Measurements from ENCODE around the gene SMAP1. TPM values are rescaled to one million over a fixed set of nuclear protein-coding genes. Genes with fewer than 3 reads are reported as not detected.

The SMAP1 gene
- polyA plus RNA-seq, 3 donors, result 12.6 to 22.1 (median 20.3) TPM

GRCh38 chr6:70894001-70894400, 226.3 kb downstream of the SMAP1 start:
- Histone ChIP-seq H3K9me3 (replicated peaks in 1 of 2; ENCODE audit: control insufficient read depth in 1 of 2, insufficient read depth in 1 of 2, low read length in 2 of 2) (no peaks in the 10 kb centered on the region), H3K27ac (ENCODE audit: low read depth in 1 of 2, low read length in 2 of 2) (no peak overlapping the region), H3K4me2 (replicated peaks; ENCODE audit: extremely low read depth, low read length, poor library complexity, severe bottlenecking) (no peak overlapping the region), H3K79me2 (ENCODE audit: insufficient read depth, low read length) (no peaks in the 10 kb centered on the region), H3K4me3 (replicated peaks in 1 of 3; ENCODE audit: low read depth in 2 of 3, low read length in 3 of 3) (no peak overlapping the region), H3K9ac (ENCODE audit: insufficient read depth, low read length, poor library complexity, severe bottlenecking) (no peak overlapping the region), H2AFZ (ENCODE audit: insufficient read depth, low read depth, low read length, poor library complexity, severe bottlenecking) (no peak overlapping the region), H3K27me3 (ENCODE audit: control insufficient read depth in 2 of 2, insufficient read depth in 2 of 2, low read length in 2 of 2) (no peaks in the 10 kb centered on the region), H3K4me1 (ENCODE audit: control insufficient read depth in 1 of 2, insufficient read depth in 2 of 2, low read length in 2 of 2) (no peaks in the 10 kb centered on the region), H4K20me1 (ENCODE audit: insufficient read depth, low read length) (no peaks in the 10 kb centered on the region), H3K36me3 (replicated peaks in 1 of 2; ENCODE audit: control insufficient read depth in 1 of 2, insufficient read depth in 2 of 2, low read length in 2 of 2) (no peaks in the 10 kb centered on the region)
- Mint-ChIP-seq H3K4me3 (no peak overlapping the region), H3K9me3 (peaks cover 0 to 4% (median 0%) of the 10 kb centered on the region in 7 donors), H3K27ac (no peak overlapping the region), H3K27me3 (ENCODE audit: low read depth in 3 of 3) (peaks cover 2 to 3% (median 3%) of the 10 kb centered on the region in 3 donors), H3K4me1 (no peaks in the 10 kb centered on the region), H3K36me3 (no peaks in the 10 kb centered on the region)
- TF ChIP-seq CTCF (IDR thresholded peaks at IDR 0.05), result no peak
- intact Hi-C loops (cut with micrococcal nuclease), result no loop called here
- DNase-seq, result no peak
- 89% methylated on average over 11 of the region's 12 CpGs for WGBS (ENCODE audit: insufficient coverage)

GRCh38 chr6:70900047-70900446, 232.4 kb downstream of the SMAP1 start:
- no peaks in the 10 kb centered on the region for H3K4me1 ChIP-seq (ENCODE audit: control insufficient read depth in 1 of 2, insufficient read depth in 2 of 2, low read length in 2 of 2)
- peaks cover 0 to 4% (median 0%) of the 10 kb centered on the region in 7 donors for H3K9me3 Mint-ChIP-seq
- no peaks in the 10 kb centered on the region for H3K36me3 Mint-ChIP-seq
- no peaks in the 10 kb centered on the region for H3K9me3 ChIP-seq (replicated peaks in 1 of 2; ENCODE audit: control insufficient read depth in 1 of 2, insufficient read depth in 1 of 2, low read length in 2 of 2)
- no peak overlapping the region for H3K4me3 Mint-ChIP-seq
- no peak overlapping the region for H3K27ac ChIP-seq (ENCODE audit: low read depth in 1 of 2, low read length in 2 of 2)
- intact Hi-C loops (cut with micrococcal nuclease), result no loop called here
- WGBS (ENCODE audit: insufficient coverage), result 79% methylated on average over 2 of the region's 2 CpGs
- no peak overlapping the region for H2AFZ ChIP-seq (ENCODE audit: insufficient read depth, low read depth, low read length, poor library complexity, severe bottlenecking)
- no peaks in the 10 kb centered on the region for H3K27me3 ChIP-seq (ENCODE audit: control insufficient read depth in 2 of 2, insufficient read depth in 2 of 2, low read length in 2 of 2)
- no peak for DNase-seq
- no peaks in the 10 kb centered on the region for H3K4me1 Mint-ChIP-seq
- H4K20me1 ChIP-seq (ENCODE audit: insufficient read depth, low read length), result no peaks in the 10 kb centered on the region
- no peak overlapping the region for H3K9ac ChIP-seq (ENCODE audit: insufficient read depth, low read length, poor library complexity, severe bottlenecking)
- peaks cover 0 to 4% (median 0%) of the 10 kb centered on the region in 3 donors for H3K27me3 Mint-ChIP-seq (ENCODE audit: low read depth in 3 of 3)
- H3K4me2 ChIP-seq (replicated peaks; ENCODE audit: extremely low read depth, low read length, poor library complexity, severe bottlenecking), result no peak overlapping the region
- no peak overlapping the region for H3K27ac Mint-ChIP-seq
- TF ChIP-seq CTCF (IDR thresholded peaks at IDR 0.05), result no peak
- H3K79me2 ChIP-seq (ENCODE audit: insufficient read depth, low read length), result no peaks in the 10 kb centered on the region
- H3K36me3 ChIP-seq (replicated peaks in 1 of 2; ENCODE audit: control insufficient read depth in 1 of 2, insufficient read depth in 2 of 2, low read length in 2 of 2), result no peaks in the 10 kb centered on the region
- H3K4me3 ChIP-seq (replicated peaks in 1 of 3; ENCODE audit: low read depth in 2 of 3, low read length in 3 of 3), result no peak overlapping the region
